Fibroblast of the aortic adventitia (primary cell): ENCODE measurements around the gene KRTAP10-12. TPM values are rescaled to one million over a fixed set of nuclear protein-coding genes. Genes with fewer than 3 reads are reported as not detected.

ENCODE experiments used
- DNase-seq: peaks from one replicate; pipeline ENCODE4 v3.0.0-alpha.2; 2010; ENCODE audit warnings: low read depth
- H3K4me3 ChIP-seq: 2 replicates; pipeline ENCODE4 v1.5.1; 2011; ENCODE audit warnings: low read depth, mild to moderate bottlenecking, control low read depth, low read length, moderate library complexity
- CTCF ChIP-seq: IDR thresholded peaks from 2 replicates; pipeline ENCODE4 v1.5.1; 2011; ENCODE audit warnings: mild to moderate bottlenecking, low read length, control low read depth, inconsistent platforms; ENCODE audit not compliant: insufficient read depth
- total RNA-seq: library from RNA; depleted of rRNA; stranded (reverse); fragments of >200 nt; gene quantifications from 2 replicates; pipeline ENCODE4 v1.2.3, GENCODE V29; 2012; ENCODE audit warnings: low replicate concordance

Gene KRTAP10-12
- total RNA-seq, 1 donor, result not detected

DNA sequence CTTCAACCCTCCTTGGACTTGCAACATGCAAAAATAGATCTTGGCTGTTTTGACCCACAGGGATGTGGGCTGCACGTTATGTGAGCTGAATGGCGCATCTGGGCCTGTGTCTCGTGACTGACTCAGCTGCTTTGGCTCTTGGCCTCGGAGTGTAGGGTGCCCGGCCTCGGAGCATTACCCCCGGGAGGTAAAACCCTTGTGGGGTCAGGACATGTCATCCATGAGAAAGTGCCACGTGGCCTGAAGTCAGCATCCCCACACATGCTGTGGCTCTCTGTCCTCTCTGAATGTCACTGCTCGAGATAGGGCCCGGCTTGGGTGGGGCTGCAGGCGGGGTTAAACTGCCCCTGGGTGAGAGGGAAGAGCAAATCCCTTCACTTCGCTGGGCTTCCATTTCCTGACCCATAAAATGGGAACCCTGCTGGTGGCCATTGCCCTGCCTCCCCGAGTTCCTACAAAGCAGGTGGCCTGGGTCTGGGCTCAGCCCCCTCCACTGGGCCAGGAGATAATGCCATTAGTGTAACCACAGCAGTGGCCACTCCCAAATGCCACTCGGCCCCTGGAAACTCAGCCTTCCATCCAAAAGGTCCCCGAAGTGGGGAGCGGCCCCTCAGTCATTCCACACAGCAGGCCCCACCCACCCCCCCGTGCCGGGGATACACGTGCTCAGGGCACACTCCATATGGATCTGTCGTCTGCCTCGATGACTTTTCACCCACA, 37.2 kb downstream of the KRTAP10-12 start:
- TF ChIP-seq CTCF, result no peak
- H3K4me3 ChIP-seq, result no peak overlapping the region
- DNase-seq, result no peak

DNA sequence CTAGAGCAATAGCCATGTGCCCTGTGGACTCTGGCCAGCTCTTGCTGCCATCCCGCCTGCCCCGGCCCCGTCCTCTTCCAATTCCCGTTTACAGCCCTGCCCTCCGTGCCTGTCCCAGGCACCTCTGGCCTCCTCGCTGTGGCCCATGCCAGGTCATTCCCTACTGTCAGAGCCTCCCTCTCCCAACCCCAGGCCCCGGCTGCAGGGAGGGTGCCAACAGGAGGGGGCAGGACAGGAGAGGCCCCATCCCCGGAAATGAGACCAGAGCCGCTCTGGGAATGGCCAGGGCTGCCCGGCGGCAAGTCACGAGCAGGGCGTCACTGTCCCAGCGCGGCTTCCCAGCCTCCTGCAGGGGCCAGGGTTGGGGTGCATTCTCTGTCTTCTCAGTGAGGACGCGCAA, 37.9 kb downstream of the KRTAP10-12 start:
- TF ChIP-seq CTCF, result no peak
- no peak overlapping the region for H3K4me3 ChIP-seq
- DNase-seq, result no peak

DNA sequence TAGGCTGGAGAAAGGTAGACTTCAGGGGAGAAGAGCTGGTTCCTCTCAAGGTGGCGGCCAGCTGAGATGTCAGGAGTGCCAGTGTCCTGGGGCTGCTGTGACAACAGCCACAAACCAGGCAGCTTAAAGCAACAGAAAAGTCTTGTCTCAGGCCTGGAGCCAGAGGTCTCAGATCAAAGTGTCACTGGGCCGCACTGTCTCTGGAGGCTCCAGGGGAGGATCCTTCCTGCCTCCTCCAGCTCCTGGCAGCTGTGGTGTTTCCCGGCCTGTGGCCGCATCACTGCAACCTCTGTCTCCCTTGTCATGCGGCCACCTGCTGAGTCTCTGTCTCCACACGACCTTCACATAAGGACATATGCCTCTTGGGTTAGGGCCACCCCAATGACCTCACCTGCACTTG, 38.8 kb downstream of the KRTAP10-12 start:
- TF ChIP-seq CTCF, result no peak
- no peak overlapping the region for H3K4me3 ChIP-seq

DNA sequence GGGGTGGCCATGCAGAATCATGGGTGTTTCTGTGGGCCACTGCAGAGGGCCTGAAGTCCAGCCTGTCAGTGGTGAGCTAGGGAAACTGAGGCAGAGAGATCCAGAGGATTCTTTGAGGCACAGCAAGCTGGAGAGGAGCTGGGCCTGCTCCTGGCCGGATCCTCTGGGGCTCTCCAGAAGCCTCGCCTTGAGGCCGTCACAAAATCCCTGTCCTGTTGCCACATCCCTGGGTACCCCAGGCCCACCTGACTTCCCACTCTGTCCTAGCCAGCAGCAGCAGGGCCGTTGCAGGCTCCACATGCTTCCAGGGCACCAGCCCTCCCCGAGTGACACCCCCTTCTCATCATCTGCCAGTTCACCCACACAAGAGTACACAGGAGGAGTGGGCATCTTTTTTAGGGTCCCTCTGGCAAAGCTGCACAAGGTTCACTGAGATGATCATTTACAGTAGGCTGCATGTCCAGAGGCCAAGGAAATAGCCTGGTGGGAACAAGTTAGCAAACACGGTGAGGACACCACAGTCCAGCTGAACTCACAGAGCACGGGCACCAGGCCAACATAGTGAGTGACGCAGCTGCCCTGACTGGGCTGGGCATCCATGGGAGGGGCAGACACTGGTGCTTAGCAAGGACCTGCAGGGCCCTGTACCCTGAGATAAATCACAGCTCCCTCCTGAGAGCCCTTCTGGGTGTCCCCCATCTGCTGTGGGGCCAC, 39.5 kb downstream of the KRTAP10-12 start:
- no peak for DNase-seq
- no peak overlapping the region for H3K4me3 ChIP-seq
- no peak for TF ChIP-seq CTCF

More for the DNA sequence above, 38.8 kb downstream of the KRTAP10-12 start:
- DNase-seq, result no peak

DNA sequence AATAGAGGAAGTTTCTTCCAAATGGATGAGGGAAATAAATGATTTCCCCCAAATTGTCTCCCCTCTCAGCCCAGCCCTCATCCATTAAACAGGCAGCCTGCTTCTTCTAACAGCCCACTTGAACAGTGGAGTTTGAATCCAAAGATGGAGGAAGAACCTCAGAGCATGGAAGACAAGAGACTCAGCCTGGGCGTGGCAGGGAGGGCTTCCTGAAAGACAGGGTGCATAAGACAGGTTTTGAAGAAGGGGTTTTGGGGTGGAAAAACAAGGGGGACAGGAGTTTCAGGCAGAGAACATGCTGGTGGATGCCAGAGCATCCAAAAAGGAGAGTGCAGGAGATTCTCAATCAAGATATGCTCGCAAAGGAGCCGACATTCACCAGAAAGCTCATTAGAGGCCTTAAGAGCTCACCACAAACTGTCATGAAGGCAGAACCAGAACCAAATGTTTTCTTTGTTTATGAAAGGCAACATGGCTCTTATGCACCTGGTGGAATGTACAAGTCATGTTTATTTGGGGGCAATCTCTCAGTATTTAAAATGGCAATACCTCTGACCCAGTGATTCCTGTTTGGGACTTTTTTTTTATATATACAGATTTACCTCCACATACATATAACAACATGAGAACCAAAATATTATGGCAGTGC, 40.9 kb downstream of the KRTAP10-12 start:
- DNase-seq, result peak; percentile 49
- no peak for TF ChIP-seq CTCF

GRCh38 chr21:44738621-44739020, 41.6 kb downstream of the KRTAP10-12 start:
- no peak for DNase-seq
- no peak for TF ChIP-seq CTCF
- no peak overlapping the region for H3K4me3 ChIP-seq

More for the DNA sequence above, 40.9 kb downstream of the KRTAP10-12 start:
- H3K4me3 ChIP-seq, result no peak overlapping the region
